Vagina (tissue), 2 donors: ENCODE data around the gene LCOR.

Source experiments
- POLR2A ChIP-seq, 2 donors: fragments of 450-650 bp; IDR thresholded peaks; one replicate each; pipeline ENCODE4 v1.6.1; 2017; ENCODE audit warnings: antibody characterized with exemption in 2 of 2, mild to moderate bottlenecking in 2 of 2, moderate library complexity in 2 of 2
- TF ChIP-seq, protein P1 (sequence below), 3 experiments: fragments of 450-650 bp in 2 of 3; fragments of 200-600 bp in 1 of 3; sonication (generic) in 1 of 3; IDR thresholded peaks; one replicate each; pipeline ENCODE4 v1.5.1; 2017 to 2019; ENCODE audit warnings: antibody characterized with exemption in 3 of 3, mild to moderate bottlenecking in 2 of 3, moderate library complexity in 2 of 3

DNA sequence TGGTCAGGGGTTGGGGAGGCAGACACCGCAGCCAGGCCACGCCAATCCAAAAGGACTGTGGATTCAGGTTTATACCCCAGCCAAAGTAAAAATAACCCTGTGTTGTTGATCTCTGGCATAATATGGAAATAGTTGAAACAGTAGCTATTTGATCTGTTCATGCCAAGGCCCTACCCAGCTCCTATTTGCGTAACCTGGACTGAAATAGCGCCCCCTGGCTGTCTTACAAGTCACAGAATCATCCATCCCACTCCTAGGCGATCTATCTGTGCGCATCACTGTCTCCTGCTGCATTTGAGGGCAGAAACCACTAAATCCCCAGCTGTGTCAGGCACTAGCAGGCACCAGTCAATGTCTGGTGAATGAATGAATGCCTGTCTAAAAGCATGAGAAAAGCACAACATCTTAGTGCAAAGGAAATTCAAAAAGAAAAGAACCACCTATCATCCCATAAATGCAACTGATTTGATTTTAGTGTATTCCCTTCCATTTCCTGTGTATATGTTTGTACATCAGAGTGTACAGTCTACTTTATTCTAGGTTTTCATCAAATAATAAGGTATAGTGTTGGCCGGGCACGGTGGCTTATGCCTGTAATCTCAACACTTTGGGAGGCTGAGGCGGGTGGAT is 193.6 kb downstream of the LCOR start:
- TF ChIP-seq, protein P1, sequence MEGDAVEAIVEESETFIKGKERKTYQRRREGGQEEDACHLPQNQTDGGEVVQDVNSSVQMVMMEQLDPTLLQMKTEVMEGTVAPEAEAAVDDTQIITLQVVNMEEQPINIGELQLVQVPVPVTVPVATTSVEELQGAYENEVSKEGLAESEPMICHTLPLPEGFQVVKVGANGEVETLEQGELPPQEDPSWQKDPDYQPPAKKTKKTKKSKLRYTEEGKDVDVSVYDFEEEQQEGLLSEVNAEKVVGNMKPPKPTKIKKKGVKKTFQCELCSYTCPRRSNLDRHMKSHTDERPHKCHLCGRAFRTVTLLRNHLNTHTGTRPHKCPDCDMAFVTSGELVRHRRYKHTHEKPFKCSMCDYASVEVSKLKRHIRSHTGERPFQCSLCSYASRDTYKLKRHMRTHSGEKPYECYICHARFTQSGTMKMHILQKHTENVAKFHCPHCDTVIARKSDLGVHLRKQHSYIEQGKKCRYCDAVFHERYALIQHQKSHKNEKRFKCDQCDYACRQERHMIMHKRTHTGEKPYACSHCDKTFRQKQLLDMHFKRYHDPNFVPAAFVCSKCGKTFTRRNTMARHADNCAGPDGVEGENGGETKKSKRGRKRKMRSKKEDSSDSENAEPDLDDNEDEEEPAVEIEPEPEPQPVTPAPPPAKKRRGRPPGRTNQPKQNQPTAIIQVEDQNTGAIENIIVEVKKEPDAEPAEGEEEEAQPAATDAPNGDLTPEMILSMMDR (IDR thresholded peaks at IDR 0.05), result peak; percentile 20 to 48 (median 37)
- no peak for TF ChIP-seq POLR2A (IDR thresholded peaks at IDR 0.05)
